HepG2 (cell line): ENCODE data around the gene GNA12. TPM values are rescaled to one million over a fixed set of nuclear protein-coding genes. Genes with fewer than 3 reads are reported as not detected.

ENCODE experiments used
- DPF2 ChIP-seq: sonication (generic); formaldehyde crosslinking; IDR thresholded peaks from 2 replicates; pipeline ENCODE4 v1.4.0; 2020; ENCODE audit warnings: mild to moderate bottlenecking, low read depth, missing genetic modification reagents, borderline replicate concordance
- FIP1L1 ChIP-seq: fragments of 200-400 bp; formaldehyde crosslinking; IDR thresholded peaks from 2 replicates; pipeline ENCODE4 v1.6.1; 2018; ENCODE audit warnings: low read depth, mild to moderate bottlenecking, low read length, moderate library complexity, borderline replicate concordance; ENCODE audit not compliant: insufficient read depth
- GLI4 ChIP-seq: sonication (generic); formaldehyde crosslinking; IDR thresholded peaks from 2 replicates; pipeline ENCODE4 v1.5.1; 2020; ENCODE audit warnings: missing genetic modification reagents, mild to moderate bottlenecking, moderate library complexity, borderline replicate concordance
- HOXD1 ChIP-seq: sonication (generic); formaldehyde crosslinking; IDR thresholded peaks from 2 replicates; pipeline ENCODE4 v1.5.0; 2020; ENCODE audit warnings: missing genetic modification reagents
- LCORL ChIP-seq, 2 experiments: fragments of 450-650 bp in 1 of 2; sonication (generic) in 1 of 2; formaldehyde crosslinking in 1 of 2; IDR thresholded peaks; 2 replicates each; pipeline versions ENCODE4 v1.5.0 to v1.6.1; 2017 to 2020; ENCODE audit warnings: antibody characterized with exemption in 1 of 2, missing genetic modification reagents in 1 of 2
- MAFF ChIP-seq: IDR thresholded peaks from 2 replicates; pipeline ENCODE4 v1.6.1; 2011; ENCODE audit warnings: low read depth, low read length, improper control_type of control experiment
- MEIS2 ChIP-seq: sonication (generic); formaldehyde crosslinking; IDR thresholded peaks from 2 replicates; pipeline ENCODE4 v1.9.0; 2021; ENCODE audit warnings: mild to moderate bottlenecking, missing genetic modification reagents
- REL ChIP-seq: sonication (generic); formaldehyde crosslinking; conservative IDR thresholded peaks from 2 replicates; pipeline ENCODE4 v1.8.0; 2022; ENCODE audit warnings: mild to moderate bottlenecking, missing genetic modification reagents, moderate library complexity
- SP4 ChIP-seq: sonication (generic); formaldehyde crosslinking; IDR thresholded peaks from 2 replicates; pipeline ENCODE4 v1.8.1; 2023; ENCODE audit warnings: mild to moderate bottlenecking, missing genetic modification reagents
- YY1 ChIP-seq: IDR thresholded peaks from 2 replicates; pipeline ENCODE4 v1.6.1; 2011; ENCODE audit warnings: low read length, low read depth, moderate library complexity, mild to moderate bottlenecking; ENCODE audit not compliant: insufficient read depth, insufficient replicate concordance
- ZNF253 ChIP-seq: sonication (generic); formaldehyde crosslinking; IDR thresholded peaks from 2 replicates; pipeline ENCODE4 v1.8.0; 2022; ENCODE audit warnings: mild to moderate bottlenecking, missing genetic modification reagents, borderline replicate concordance
- ZNF337 ChIP-seq: sonication (generic); formaldehyde crosslinking; IDR thresholded peaks from 2 replicates; pipeline ENCODE4 v1.5.1; 2020; ENCODE audit warnings: missing genetic modification reagents, low read depth, mild to moderate bottlenecking, borderline replicate concordance
- ZNF468 ChIP-seq: sonication (generic); formaldehyde crosslinking; IDR thresholded peaks from 2 replicates; pipeline ENCODE4 v1.8.0; 2022; ENCODE audit warnings: mild to moderate bottlenecking, moderate library complexity, missing genetic modification reagents
- ZNF709 ChIP-seq: sonication (generic); formaldehyde crosslinking; IDR thresholded peaks from 2 replicates; pipeline ENCODE4 v1.5.0; 2020; ENCODE audit warnings: mild to moderate bottlenecking, missing genetic modification reagents
- polyA plus RNA-seq, 8 experiments: library from polyadenylated mRNA; depleted of rRNA in 3 of 8; stranded (reverse) in 7 of 8; unstranded in 1 of 8; fragments of >200 nt; fragmentation: Illumina TruSeq in 4 of 8; extraction: Trizol in 4 of 8; gene quantifications; 2 replicates each; pipeline versions ENCODE4 v1.2.1 to v1.2.3, GENCODE V29; 2011 to 2016; ENCODE audit warnings: low read depth in 4 of 8, missing spikeins in 1 of 8, mixed read lengths in 1 of 8; ENCODE audit not compliant: insufficient read depth in 1 of 8
- total RNA-seq, 5 experiments: library from RNA; depleted of rRNA; stranded (reverse); fragments of >200 nt; fragmentation: Illumina TruSeq; extraction: Trizol; gene quantifications; 2 replicates each; pipeline ENCODE4 v1.2.3, GENCODE V29; 2016; ENCODE audit warnings: low read depth in 1 of 5
- TF ChIP-seq, protein P1 (sequence below): sonication (generic); formaldehyde crosslinking; conservative IDR thresholded peaks from 2 replicates; pipeline ENCODE4 v1.8.0; 2022; ENCODE audit warnings: low read depth, missing genetic modification reagents
- TF ChIP-seq, protein P2 (sequence below): sonication (generic); formaldehyde crosslinking; IDR thresholded peaks from 2 replicates; pipeline ENCODE4 v1.4.0; 2020; ENCODE audit warnings: missing genetic modification reagents
- TF ChIP-seq, protein P3 (sequence below): sonication (generic); formaldehyde crosslinking; conservative IDR thresholded peaks from 2 replicates; pipeline ENCODE4 v1.4.0; 2020; ENCODE audit warnings: missing genetic modification reagents
- TF ChIP-seq, protein P4 (sequence below): sonication (generic); formaldehyde crosslinking; IDR thresholded peaks from 2 replicates; pipeline ENCODE4 v1.5.1; 2020; ENCODE audit warnings: missing genetic modification reagents, mild to moderate bottlenecking, borderline replicate concordance
- TF ChIP-seq, protein P5 (sequence below): sonication (generic); formaldehyde crosslinking; IDR thresholded peaks from 2 replicates; pipeline ENCODE4 v1.9.0; 2021; ENCODE audit warnings: missing genetic modification reagents, mild to moderate bottlenecking, borderline replicate concordance

The GNA12 gene
- total and polyA plus RNA-seq, 2 of the 13 experiments (the other 11 are each of a cell fraction or from before 2014, with no cell fraction given), result 16.2 to 50.9 TPM

DNA sequence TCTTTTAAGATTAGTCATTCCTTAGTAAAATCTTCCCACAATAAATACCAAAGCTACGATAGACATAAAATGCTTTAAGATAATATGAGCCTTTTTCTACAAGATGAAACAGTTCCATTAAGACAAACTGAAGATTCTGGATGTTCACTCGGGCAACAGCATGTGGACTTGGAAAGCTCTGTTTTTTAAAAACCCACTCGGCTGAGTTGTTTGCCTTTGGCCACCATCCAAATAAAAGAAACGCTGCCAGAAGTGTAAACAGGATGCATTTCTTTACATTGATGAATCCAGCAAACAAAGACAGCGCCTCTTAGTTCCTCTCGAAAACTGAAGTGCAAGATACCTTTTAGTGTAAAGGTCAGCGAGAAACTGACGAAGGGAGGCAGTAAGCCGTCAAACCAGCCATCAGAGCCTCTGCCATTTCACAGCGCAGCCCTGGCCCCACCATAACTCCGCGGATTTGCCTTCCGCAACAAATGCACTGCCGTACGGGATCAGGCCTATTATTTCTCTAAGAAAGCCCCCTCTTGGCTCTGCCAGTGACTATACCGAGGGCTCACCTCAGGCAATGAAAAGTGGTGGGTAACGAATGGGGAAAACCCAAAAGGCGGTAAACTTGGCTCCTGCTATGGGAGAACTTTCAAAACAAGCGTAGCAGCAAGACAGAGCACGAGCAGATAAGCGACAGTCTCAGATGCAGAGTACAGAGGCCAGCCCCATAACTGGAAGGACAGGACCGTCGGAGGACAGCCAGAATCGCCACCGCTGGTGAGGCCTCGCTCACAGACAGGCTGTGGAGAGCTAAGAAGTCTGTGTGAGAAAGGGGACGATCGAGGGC, 41.4 kb downstream of the GNA12 start (continued):
- TF ChIP-seq, protein P1, sequence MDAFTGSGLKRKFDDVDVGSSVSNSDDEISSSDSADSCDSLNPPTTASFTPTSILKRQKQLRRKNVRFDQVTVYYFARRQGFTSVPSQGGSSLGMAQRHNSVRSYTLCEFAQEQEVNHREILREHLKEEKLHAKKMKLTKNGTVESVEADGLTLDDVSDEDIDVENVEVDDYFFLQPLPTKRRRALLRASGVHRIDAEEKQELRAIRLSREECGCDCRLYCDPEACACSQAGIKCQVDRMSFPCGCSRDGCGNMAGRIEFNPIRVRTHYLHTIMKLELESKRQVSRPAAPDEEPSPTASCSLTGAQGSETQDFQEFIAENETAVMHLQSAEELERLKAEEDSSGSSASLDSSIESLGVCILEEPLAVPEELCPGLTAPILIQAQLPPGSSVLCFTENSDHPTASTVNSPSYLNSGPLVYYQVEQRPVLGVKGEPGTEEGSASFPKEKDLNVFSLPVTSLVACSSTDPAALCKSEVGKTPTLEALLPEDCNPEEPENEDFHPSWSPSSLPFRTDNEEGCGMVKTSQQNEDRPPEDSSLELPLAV (CRISPR knock-in tag), result no peak
- TF ChIP-seq ZNF709 (CRISPR knock-in tag), result 0 out of 2 replicates have a peak, but pooled peaks have one; percentile 27
- TF ChIP-seq HOXD1 (CRISPR knock-in tag), result no peak; the same call in 1 of the 2 replicates
- TF ChIP-seq REL (CRISPR knock-in tag), result no peak
- TF ChIP-seq ZNF468 (CRISPR knock-in tag), result no peak
- 0 out of 2 replicates have a peak, but pooled peaks have one; percentile 19 for TF ChIP-seq MAFF
- TF ChIP-seq MEIS2, result no peak; the same call in 1 of the 2 replicates
- TF ChIP-seq YY1, result peak; percentile 45
- no peak for TF ChIP-seq GLI4 (CRISPR knock-in tag)
- TF ChIP-seq ZNF253 (CRISPR knock-in tag), result no peak
- TF ChIP-seq, protein P2, sequence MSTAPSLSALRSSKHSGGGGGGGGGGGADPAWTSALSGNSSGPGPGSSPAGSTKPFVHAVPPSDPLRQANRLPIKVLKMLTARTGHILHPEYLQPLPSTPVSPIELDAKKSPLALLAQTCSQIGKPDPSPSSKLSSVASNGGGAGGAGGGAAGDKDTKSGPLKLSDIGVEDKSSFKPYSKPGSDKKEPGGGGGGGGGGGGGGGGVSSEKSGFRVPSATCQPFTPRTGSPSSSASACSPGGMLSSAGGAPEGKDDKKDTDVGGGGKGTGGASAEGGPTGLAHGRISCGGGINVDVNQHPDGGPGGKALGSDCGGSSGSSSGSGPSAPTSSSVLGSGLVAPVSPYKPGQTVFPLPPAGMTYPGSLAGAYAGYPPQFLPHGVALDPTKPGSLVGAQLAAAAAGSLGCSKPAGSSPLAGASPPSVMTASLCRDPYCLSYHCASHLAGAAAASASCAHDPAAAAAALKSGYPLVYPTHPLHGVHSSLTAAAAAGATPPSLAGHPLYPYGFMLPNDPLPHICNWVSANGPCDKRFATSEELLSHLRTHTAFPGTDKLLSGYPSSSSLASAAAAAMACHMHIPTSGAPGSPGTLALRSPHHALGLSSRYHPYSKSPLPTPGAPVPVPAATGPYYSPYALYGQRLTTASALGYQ (CRISPR knock-in tag), result no peak; the same call in 1 of the 2 replicates
- TF ChIP-seq FIP1L1, result no peak
- no peak for TF ChIP-seq ZNF337
- no peak for TF ChIP-seq LCORL (IDR thresholded peaks at IDR 0.05)
- peak; percentile 73 for TF ChIP-seq LCORL (CRISPR knock-in tag; IDR thresholded peaks at IDR 0.05)
- TF ChIP-seq, protein P3, sequence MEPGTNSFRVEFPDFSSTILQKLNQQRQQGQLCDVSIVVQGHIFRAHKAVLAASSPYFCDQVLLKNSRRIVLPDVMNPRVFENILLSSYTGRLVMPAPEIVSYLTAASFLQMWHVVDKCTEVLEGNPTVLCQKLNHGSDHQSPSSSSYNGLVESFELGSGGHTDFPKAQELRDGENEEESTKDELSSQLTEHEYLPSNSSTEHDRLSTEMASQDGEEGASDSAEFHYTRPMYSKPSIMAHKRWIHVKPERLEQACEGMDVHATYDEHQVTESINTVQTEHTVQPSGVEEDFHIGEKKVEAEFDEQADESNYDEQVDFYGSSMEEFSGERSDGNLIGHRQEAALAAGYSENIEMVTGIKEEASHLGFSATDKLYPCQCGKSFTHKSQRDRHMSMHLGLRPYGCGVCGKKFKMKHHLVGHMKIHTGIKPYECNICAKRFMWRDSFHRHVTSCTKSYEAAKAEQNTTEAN (CRISPR knock-in tag), result peak; percentile 95
- no peak for TF ChIP-seq SP4
- TF ChIP-seq, protein P4, sequence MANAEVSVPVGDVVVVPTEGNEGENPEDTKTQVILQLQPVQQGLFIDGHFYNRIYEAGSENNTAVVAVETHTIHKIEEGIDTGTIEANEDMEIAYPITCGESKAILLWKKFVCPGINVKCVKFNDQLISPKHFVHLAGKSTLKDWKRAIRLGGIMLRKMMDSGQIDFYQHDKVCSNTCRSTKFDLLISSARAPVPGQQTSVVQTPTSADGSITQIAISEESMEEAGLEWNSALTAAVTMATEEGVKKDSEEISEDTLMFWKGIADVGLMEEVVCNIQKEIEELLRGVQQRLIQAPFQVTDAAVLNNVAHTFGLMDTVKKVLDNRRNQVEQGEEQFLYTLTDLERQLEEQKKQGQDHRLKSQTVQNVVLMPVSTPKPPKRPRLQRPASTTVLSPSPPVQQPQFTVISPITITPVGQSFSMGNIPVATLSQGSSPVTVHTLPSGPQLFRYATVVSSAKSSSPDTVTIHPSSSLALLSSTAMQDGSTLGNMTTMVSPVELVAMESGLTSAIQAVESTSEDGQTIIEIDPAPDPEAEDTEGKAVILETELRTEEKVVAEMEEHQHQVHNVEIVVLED (CRISPR knock-in tag), result peak; percentile 22; the same call in 1 of the 2 replicates
- TF ChIP-seq, protein P5, sequence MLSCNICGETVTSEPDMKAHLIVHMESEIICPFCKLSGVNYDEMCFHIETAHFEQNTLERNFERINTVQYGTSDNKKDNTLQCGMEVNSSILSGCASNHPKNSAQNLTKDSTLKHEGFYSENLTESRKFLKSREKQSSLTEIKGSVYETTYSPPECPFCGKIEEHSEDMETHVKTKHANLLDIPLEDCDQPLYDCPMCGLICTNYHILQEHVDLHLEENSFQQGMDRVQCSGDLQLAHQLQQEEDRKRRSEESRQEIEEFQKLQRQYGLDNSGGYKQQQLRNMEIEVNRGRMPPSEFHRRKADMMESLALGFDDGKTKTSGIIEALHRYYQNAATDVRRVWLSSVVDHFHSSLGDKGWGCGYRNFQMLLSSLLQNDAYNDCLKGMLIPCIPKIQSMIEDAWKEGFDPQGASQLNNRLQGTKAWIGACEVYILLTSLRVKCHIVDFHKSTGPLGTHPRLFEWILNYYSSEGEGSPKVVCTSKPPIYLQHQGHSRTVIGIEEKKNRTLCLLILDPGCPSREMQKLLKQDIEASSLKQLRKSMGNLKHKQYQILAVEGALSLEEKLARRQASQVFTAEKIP (CRISPR knock-in tag), result no peak
- peak; percentile 76; the same call in 1 of the 2 replicates for TF ChIP-seq DPF2 (CRISPR knock-in tag)
